Mesendoderm (in vitro differentiated cells): ENCODE data around the gene ZNF341.
A peak's percentile ranks its signal among the peaks of the same experiment; 100 is the strongest.

Experiments used
- DNase-seq: peaks from one replicate; pipeline ENCODE4 v3.0.0; 2013
- H2AK5ac ChIP-seq: 2 replicates; pipeline ENCODE4 v1.6.1; 2013; ENCODE audit warnings: low read length, inconsistent platforms
- H2BK120ac ChIP-seq: 2 replicates; pipeline ENCODE4 v1.6.1; 2013; ENCODE audit warnings: low read depth, mild to moderate bottlenecking, low read length, moderate library complexity, mixed read lengths
- H2BK15ac ChIP-seq: replicated peaks from 2 replicates; pipeline ENCODE4 v1.6.1; 2013; ENCODE audit warnings: low read depth, mild to moderate bottlenecking, moderate library complexity
- H2BK5ac ChIP-seq: 2 replicates; pipeline ENCODE4 v1.6.1; 2013; ENCODE audit warnings: low read length, inconsistent platforms
- H3K18ac ChIP-seq: 2 replicates; pipeline ENCODE4 v1.6.1; 2013; ENCODE audit warnings: mild to moderate bottlenecking, low read length, mixed read lengths
- H3K23ac ChIP-seq: one replicate; pipeline ENCODE4 v1.6.1; 2013; ENCODE audit warnings: low read length
- H3K27ac ChIP-seq: 2 replicates; pipeline ENCODE4 v1.5.1; 2013; ENCODE audit warnings: low read depth, mild to moderate bottlenecking, inconsistent platforms, low read length, moderate library complexity
- H3K27me3 ChIP-seq: 2 replicates; pipeline ENCODE4 v1.6.1; 2013; ENCODE audit warnings: low read length, control low read depth, mild to moderate bottlenecking, inconsistent platforms; ENCODE audit not compliant: insufficient read depth, poor library complexity
- H3K36me3 ChIP-seq: 2 replicates; pipeline ENCODE4 v1.6.1; 2013; ENCODE audit warnings: low read length, inconsistent platforms; ENCODE audit not compliant: control insufficient read depth, insufficient read depth
- H3K4ac ChIP-seq: one replicate; pipeline ENCODE4 v1.6.1; 2013; ENCODE audit warnings: low read depth, mild to moderate bottlenecking, low read length, moderate library complexity
- H3K4me1 ChIP-seq: 2 replicates; pipeline ENCODE4 v1.6.1; 2013; ENCODE audit warnings: low read depth, low read length, inconsistent platforms; ENCODE audit not compliant: control insufficient read depth
- H3K4me2 ChIP-seq: 2 replicates; pipeline ENCODE4 v1.6.1; 2013; ENCODE audit warnings: low read length
- H3K4me3 ChIP-seq: 2 replicates; pipeline ENCODE4 v1.5.1; 2013; ENCODE audit warnings: mild to moderate bottlenecking, low read length
- H3K56ac ChIP-seq: one replicate; pipeline ENCODE4 v1.6.1; 2013; ENCODE audit warnings: low read length
- H3K79me1 ChIP-seq: 2 replicates; pipeline ENCODE4 v1.6.1; 2013; ENCODE audit warnings: low read length, inconsistent platforms
- H3K79me2 ChIP-seq: 2 replicates; pipeline ENCODE4 v1.6.1; 2013; ENCODE audit warnings: mild to moderate bottlenecking, low read length; ENCODE audit not compliant: control insufficient read depth, insufficient read depth
- H3K9ac ChIP-seq: 2 replicates; pipeline ENCODE4 v1.6.1; 2013; ENCODE audit warnings: low read length, inconsistent platforms
- H4K5ac ChIP-seq: one replicate; pipeline ENCODE4 v1.6.1; 2013; ENCODE audit warnings: low read length
- H4K8ac ChIP-seq: one replicate; pipeline ENCODE4 v1.6.1; 2013; ENCODE audit warnings: low read depth, mild to moderate bottlenecking, control low read depth, low read length, moderate library complexity
- WGBS: extraction: QIAGEN DNeasy Blood & Tissue Kit; methylation state at CpG from one replicate; pipeline ENCODE4 v1.1.7; 2013; ENCODE audit warnings: low lambda C conversion rate, missing lambda C conversion rate; ENCODE audit not compliant: insufficient coverage; ENCODE audit errors: extremely low coverage; 5-methylcytosine and 5-hydroxymethylcytosine counted together

Gene ZNF341

DNA sequence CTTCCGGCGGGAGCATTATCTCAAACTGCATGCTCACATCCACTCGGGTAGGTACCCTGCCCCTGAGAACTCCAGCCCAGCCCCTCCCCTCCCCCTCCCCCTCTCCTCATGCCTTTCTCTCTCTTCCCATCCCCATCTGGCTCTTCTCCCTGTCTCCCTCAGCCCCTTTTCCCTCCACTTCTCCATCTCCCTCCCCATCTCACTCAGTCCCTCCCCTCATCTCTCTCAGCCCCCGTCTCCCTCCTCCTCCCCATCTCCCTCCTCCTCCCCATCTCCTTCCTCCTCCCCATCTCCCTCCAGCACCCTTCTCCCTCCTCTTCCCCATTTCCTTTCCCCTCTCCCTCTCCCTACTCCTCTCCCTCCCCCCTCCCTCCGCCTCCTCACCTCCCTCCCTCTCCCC is 52.0 kb downstream of the ZNF341 start:
- no peak overlapping the region for H3K18ac ChIP-seq
- H3K27me3 ChIP-seq = no peaks in the 10 kb centered on the region
- no peak overlapping the region for H3K4me3 ChIP-seq
- H4K5ac ChIP-seq = no peak overlapping the region
- H3K56ac ChIP-seq = no peak overlapping the region
- no peaks in the 10 kb centered on the region for H3K79me1 ChIP-seq
- no peak overlapping the region for H4K8ac ChIP-seq
- peaks cover 2% of the 10 kb centered on the region for H3K4me1 ChIP-seq
- no peaks in the 10 kb centered on the region for H3K79me2 ChIP-seq
- DNase-seq = no peak
- H3K27ac ChIP-seq = no peak overlapping the region
- H3K4ac ChIP-seq = no peak overlapping the region
- H2AK5ac ChIP-seq = no peak overlapping the region
- WGBS = 100% methylated on average over 2 of the region's 5 CpGs
- no peaks in the 10 kb centered on the region for H3K36me3 ChIP-seq
- H2BK15ac ChIP-seq = no peak overlapping the region
- no peak overlapping the region for H3K23ac ChIP-seq
- no peak overlapping the region for H2BK120ac ChIP-seq
- no peak overlapping the region for H3K4me2 ChIP-seq
- no peak overlapping the region for H3K9ac ChIP-seq
- no peak overlapping the region for H2BK5ac ChIP-seq

DNA sequence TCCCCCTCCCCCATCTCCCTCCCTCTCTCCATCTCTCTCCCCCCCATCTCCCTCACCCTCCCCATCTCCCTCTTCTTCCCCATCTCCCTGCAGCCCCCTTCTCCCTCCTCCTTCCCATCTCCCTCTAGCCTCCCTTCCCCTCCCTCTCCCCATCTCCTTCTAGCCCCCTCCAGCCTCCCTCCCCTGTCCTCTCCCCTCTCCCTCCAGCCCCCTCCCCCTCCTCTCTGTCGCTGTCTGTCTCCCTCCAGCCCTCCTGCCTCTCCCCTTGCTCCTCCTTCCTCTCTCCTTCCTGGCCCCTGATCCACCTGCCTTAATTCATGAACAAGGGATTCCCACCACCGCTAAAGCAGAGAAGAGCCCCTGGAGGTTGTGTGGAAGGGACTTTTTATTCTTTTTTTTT is 52.4 kb downstream of the ZNF341 start:
- Histone ChIP-seq H3K4ac (no peak overlapping the region), H4K8ac (no peak overlapping the region), H3K56ac (no peak overlapping the region), H3K23ac (no peak overlapping the region), H2BK15ac (no peak overlapping the region), H3K27ac (no peak overlapping the region), H3K4me3 (no peak overlapping the region), H4K5ac (no peak overlapping the region), H2BK120ac (no peak overlapping the region), H3K36me3 (no peaks in the 10 kb centered on the region), H3K27me3 (no peaks in the 10 kb centered on the region), H3K4me2 (no peak overlapping the region), H3K79me1 (no peaks in the 10 kb centered on the region), H2BK5ac (no peak overlapping the region), H3K4me1 (no peaks in the 10 kb centered on the region), H3K79me2 (no peaks in the 10 kb centered on the region), H3K9ac (no peak overlapping the region), H3K18ac (no peak overlapping the region), H2AK5ac (no peak overlapping the region)
- peak; percentile 40 for DNase-seq
- WGBS = no CpG with 5 or more reads among the region's 2 CpGs

DNA sequence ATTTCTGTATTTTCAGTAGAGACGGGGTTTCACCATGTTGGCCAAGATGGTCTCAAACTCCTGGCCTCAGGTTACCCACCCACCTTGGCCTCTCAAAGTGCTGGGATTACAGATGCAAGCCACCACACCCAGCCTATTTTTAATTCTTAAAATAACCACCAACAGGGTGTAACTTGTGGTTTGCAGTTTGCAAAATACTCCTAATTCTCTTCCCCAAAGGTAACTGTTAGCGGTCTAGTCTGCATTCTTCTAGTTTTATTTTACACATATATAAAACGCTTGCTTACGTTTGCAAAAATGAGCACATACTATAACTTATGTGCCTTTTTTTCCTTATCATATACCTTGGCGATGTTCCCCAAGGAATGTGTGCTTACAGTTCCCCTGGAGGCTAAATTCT is 53.7 kb downstream of the ZNF341 start:
- Histone ChIP-seq H3K4me3 (no peak overlapping the region), H3K79me1 (no peaks in the 10 kb centered on the region), H4K8ac (no peak overlapping the region), H3K4me2 (no peak overlapping the region), H2AK5ac (no peak overlapping the region), H3K23ac (no peak overlapping the region), H3K27ac (no peak overlapping the region), H3K79me2 (no peaks in the 10 kb centered on the region), H4K5ac (no peak overlapping the region), H2BK120ac (no peak overlapping the region), H3K9ac (no peak overlapping the region), H3K56ac (no peak overlapping the region), H3K27me3 (no peaks in the 10 kb centered on the region), H2BK5ac (no peak overlapping the region), H3K4ac (no peak overlapping the region), H3K36me3 (no peaks in the 10 kb centered on the region), H2BK15ac (no peak overlapping the region), H3K4me1 (no peaks in the 10 kb centered on the region), H3K18ac (no peak overlapping the region)
- no CpG with 5 or more reads among the region's 5 CpGs for WGBS
- DNase-seq = no peak

DNA sequence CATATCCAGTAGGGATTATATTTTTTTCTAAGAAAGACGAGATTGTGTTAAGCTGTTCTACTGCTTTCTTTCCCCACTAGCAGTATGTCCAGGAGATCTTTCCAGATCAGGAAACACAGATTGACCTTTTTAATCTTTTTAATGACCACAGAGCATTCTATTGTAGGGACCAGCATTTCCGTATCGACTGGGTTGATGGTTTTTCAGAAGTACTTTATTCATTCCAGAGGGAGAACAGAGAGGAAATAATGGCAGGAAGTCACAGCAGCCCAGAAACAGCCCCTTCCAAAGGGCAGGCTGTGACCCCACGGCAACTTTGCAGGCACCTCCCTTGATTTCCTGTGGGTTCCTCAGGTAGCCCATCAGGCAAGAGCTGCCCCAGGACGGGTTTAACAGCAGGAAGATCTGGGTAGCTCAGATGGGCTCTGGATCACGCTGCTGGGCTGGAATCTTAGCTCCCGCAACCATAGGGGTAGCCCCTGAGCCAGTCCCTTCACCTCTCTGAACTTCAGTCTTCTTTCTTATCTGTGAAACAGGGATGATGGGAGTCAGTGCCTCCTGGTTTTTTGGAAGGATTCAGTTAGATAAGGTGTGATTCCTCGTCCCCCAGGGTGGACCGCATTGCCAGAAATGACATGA is 55.6 kb downstream of the ZNF341 start:
- no peak overlapping the region for H3K9ac ChIP-seq
- H2BK15ac ChIP-seq = no peak overlapping the region
- H3K56ac ChIP-seq = no peak overlapping the region
- H2BK120ac ChIP-seq = no peak overlapping the region
- DNase-seq = no peak
- no peaks in the 10 kb centered on the region for H3K4me1 ChIP-seq
- H4K5ac ChIP-seq = no peak overlapping the region
- no peak overlapping the region for H2BK5ac ChIP-seq
- H3K27me3 ChIP-seq = no peaks in the 10 kb centered on the region
- no peak overlapping the region for H4K8ac ChIP-seq
- H3K79me2 ChIP-seq = no peaks in the 10 kb centered on the region
- no peak overlapping the region for H3K4ac ChIP-seq
- no peaks in the 10 kb centered on the region for H3K79me1 ChIP-seq
- H3K18ac ChIP-seq = no peak overlapping the region
- H3K4me2 ChIP-seq = no peak overlapping the region
- no peak overlapping the region for H3K4me3 ChIP-seq
- no peak overlapping the region for H2AK5ac ChIP-seq
- no peak overlapping the region for H3K23ac ChIP-seq
- no CpG with 5 or more reads among the region's 9 CpGs for WGBS
- no peak overlapping the region for H3K27ac ChIP-seq
- peaks cover 1% of the 10 kb centered on the region for H3K36me3 ChIP-seq

DNA sequence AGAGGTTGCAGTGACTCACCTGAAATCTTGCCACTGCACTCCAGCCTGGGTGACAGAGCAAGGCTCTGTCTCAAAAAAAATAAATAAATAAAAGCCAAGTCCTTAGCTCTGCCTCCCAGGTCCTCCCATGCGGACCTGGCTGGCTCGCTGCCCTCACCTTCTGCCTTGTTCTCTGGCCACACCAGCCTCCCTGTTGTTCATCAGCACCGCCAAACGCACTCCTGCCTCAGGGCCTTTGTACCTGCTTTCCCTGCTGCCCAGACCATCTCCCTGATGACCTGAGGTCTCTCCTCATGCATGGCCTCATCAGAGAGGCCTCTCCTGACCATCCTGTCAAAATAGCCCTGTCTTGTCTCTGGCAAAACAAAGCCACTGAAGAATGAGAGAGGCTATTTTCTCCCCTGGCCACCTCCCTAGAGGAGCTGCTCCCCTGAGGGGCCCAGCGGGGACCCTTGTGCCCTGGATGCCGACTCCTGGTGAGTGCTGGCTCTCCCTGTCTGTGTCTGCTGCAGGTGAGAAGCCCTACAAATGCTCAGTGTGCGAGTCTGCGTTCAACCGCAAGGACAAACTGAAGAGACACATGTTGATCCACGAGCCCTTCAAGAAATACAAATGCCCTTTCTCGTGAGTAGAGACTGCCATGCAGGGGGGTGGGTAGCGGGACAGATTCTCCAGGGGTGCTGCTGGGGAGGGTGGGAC is 56.7 kb downstream of the ZNF341 start:
- H3K4me1 ChIP-seq = no peaks in the 10 kb centered on the region
- no peak overlapping the region for H3K18ac ChIP-seq
- no peaks in the 10 kb centered on the region for H3K79me1 ChIP-seq
- H3K4ac ChIP-seq = no peak overlapping the region
- no peaks in the 10 kb centered on the region for H3K27me3 ChIP-seq
- no CpG with 5 or more reads among the region's 12 CpGs for WGBS
- no peak overlapping the region for H4K8ac ChIP-seq
- no peak overlapping the region for H3K9ac ChIP-seq
- no peak overlapping the region for H2BK15ac ChIP-seq
- no peak overlapping the region for H3K27ac ChIP-seq
- DNase-seq = no peak
- no peak overlapping the region for H3K4me2 ChIP-seq
- no peak overlapping the region for H2BK120ac ChIP-seq
- H3K36me3 ChIP-seq = peaks cover 1% of the 10 kb centered on the region
- H2BK5ac ChIP-seq = no peak overlapping the region
- H3K79me2 ChIP-seq = no peaks in the 10 kb centered on the region
- H3K4me3 ChIP-seq = no peak overlapping the region
- no peak overlapping the region for H4K5ac ChIP-seq
- H3K23ac ChIP-seq = no peak overlapping the region
- H3K56ac ChIP-seq = no peak overlapping the region
- no peak overlapping the region for H2AK5ac ChIP-seq
